Measurements from ENCODE around the gene CISD1.

GRCh38 chr10:58253184-58253583 is 15.8 kb upstream of the CISD1 start:
- TF ChIP-seq CTCF (IDR thresholded peaks at IDR 0.05) (no peak), POLR2A (IDR thresholded peaks at IDR 0.05) (no peak), EP300 (IDR thresholded peaks at IDR 0.05) (no peak)
